ENCODE results near the gene FAT1.
A peak's percentile ranks its signal among the peaks of the same experiment; 100 is the strongest.

DNA sequence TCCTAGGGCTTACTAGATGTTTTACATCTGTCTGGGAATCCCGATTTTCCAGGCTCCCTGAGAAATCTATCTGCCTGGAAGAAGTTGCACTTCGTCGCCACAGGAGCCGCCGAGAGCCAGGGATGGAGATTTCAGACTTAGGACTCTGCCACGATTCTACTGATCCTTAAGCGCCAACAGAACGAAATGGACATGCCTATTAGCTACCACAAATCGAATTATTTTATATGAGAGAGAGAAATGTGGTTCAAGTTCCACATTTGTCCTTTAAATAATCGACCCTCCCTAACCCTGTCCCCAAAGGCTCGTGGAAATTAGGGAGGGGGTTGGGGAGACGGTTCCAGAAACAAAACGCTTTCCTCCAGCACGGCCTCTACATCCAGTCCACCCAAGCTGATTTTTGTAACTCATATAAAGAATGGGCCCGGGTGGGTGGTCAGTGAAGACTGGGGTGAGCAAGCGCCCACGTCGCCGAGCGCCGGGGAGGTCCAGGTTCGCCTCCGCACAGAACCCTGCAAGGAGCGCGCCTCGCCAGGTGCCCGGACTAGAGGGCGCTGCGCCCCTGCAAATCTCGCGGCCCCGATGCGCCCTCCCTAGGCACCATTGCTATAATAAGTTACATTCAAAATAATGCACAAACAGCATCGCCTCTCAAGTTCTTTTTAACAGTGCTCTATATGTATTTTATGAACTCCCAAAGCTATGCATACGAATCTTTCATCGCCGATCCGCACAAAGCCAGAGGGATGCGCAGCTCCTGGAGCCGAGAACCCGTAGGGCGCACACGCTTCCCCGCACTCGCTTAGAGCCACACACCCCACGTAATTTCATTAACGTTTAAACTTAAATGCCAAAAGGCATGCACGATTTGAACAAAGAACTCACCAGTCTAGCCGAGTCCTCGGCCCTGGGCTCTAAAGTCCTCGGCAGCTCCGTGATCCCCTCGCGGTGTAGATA is 2.1 kb upstream of the FAT1 start:
- peak; percentile 1 for TF ChIP-seq POLR2A (IDR thresholded peaks at IDR 0.05; ENCODE audit: low read length)
- no peak for TF ChIP-seq GATA1 (IDR thresholded peaks at IDR 0.05; ENCODE audit: low read depth, low read length)

Measured in erythroblast (primary cell).